EH (cell line): Measurements from ENCODE around the gene NYAP2.

ENCODE experiments used
- DNase-seq: peaks from one replicate; pipeline ENCODE4 v3.0.0-alpha.2; 2015; ENCODE audit warnings: low read depth

The NYAP2 gene

DNA sequence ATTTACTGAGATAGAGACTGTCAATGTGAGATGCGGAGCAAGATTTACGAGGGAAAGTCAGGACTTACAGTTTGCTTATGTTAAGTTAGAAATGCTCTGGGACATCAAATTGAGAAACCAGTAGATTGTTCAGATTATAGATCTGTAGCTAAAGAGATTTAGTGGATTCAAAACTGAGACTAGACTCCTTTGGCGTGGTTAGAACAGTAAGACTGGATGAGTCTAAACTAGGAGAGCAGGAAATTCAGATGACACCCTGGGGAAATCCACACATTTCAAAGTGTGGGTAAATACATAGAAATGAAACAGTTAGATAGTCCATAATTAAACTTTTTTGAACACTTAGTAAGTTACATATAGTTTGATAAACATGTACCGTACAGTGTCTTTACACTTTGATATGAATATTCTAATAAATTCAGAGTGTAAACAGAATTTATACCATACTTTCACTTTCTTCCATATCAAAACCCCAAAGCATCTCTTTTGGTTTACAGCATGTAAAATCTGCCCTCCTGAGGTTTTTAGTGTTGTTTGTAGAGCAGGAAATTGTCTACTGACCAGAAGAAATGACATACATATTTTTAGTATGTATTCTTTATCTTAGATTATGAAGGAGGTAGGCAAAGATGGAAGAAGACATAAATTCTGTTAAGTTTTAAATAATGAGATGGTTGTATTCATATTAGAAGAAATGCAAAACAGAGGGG, 231.5 kb downstream of the NYAP2 start:
- DNase-seq, result no peak

DNA sequence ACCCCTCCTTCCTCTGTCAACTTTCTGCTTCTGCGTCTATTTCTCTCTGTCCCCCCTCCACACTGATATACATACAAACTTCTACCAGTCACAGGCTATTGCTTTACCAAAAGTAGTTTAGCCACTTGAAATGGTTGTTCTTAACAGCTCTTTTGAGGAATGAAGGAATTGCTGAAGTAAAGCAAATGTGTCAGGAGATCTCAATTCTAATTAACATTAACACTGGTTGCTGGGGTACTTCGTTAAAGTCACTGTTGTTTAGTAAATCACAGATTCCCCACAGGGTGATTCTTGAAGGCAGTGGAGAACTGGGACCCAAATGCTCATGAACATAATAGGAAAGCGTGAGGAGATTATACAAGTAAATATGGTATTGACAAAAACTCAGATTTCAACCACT, 232.8 kb downstream of the NYAP2 start:
- DNase-seq, result no peak

DNA sequence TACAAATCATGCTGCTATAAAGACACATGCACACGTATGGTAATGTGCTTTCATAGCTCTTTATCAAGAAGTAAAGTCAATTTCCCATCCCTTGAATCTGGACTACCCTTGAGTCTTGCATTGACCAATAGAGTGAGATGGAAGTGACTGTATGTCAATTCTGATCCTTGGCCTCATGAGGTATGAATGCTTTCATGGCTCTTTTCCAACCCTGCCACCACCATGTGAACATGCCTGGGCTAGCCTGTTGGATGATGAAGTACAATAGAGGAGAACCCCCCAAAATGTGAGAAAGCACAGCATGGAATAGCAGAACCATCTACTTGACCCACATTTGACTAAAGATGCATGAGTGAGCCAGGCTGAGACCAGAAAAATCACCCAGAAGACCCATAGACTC, 237.0 kb downstream of the NYAP2 start:
- no peak for DNase-seq

DNA sequence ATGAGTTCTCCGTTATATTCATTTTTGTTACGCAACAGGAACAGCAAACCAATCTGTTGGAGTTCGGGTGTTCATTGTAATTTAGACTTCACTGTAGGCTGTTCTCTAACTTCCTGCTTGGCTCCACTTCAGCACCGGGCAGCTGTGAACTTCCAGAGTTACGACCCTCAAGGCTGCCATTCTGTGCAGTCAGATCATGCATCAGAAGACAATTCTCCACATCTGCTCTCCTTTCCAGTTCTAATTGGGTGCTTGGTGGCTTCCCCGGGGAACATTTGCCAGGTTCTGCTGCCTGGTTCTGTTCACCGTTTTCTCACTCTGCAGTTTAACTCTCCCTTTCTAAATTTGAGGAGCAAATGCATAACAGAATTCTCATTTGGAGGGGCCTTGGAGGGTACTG, 237.7 kb downstream of the NYAP2 start:
- DNase-seq, result peak; percentile 14

DNA sequence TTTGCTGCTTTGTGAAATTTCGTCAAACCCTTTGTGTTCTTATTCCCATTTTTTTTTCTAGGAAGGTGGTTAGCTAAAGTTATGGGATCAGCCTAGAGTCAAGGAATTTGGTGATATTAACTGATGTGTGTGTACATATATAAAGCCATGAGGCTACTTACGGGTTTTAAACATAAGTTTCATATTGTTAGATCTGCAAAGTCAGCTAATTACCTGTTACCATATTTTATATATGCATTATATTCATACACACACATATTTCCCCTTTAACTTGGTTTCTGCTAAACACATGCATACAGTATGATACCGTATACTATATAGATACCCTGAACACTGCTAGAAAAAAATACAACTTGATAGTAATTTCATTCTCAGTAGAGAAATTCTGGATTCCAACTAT, 241.0 kb downstream of the NYAP2 start:
- DNase-seq, result no peak

DNA sequence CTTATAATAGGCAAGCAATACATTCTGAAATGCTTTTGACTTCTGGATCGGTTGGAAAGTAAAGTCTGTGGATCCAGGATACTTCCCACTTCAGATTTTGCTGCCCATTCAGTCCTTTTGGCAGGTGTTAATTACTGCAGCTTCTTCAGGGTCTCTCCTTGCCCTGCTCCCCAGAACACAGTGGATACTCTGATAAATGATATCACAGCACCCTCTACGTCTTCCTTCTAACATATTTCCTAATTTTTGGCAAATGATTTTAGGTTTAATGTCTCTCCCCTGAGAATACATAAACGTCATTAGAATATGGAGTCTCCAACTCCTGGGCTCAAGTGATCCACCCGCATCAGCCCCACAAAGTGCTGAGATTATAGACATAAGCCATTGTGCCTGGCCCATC, 249.8 kb downstream of the NYAP2 start:
- no peak for DNase-seq

DNA sequence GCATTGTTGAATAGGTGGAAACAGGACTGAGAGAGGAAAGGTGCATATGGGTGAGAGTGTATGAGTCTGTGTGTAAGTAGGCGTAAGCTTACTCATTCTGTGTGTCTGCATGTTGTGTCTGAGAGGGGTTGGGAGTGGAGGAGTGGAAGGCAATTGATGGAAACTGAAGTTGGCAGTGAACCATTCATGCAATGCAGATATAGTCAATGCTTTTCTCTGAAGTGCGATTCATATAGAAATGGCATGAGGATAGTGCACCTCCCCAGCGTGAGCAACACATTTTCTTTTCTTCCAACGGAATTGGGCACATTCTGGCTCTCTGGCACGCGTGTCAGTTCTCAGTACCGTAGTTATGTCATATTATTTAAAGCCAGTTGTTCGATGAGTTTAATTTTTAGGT, 250.5 kb downstream of the NYAP2 start:
- no peak for DNase-seq

DNA sequence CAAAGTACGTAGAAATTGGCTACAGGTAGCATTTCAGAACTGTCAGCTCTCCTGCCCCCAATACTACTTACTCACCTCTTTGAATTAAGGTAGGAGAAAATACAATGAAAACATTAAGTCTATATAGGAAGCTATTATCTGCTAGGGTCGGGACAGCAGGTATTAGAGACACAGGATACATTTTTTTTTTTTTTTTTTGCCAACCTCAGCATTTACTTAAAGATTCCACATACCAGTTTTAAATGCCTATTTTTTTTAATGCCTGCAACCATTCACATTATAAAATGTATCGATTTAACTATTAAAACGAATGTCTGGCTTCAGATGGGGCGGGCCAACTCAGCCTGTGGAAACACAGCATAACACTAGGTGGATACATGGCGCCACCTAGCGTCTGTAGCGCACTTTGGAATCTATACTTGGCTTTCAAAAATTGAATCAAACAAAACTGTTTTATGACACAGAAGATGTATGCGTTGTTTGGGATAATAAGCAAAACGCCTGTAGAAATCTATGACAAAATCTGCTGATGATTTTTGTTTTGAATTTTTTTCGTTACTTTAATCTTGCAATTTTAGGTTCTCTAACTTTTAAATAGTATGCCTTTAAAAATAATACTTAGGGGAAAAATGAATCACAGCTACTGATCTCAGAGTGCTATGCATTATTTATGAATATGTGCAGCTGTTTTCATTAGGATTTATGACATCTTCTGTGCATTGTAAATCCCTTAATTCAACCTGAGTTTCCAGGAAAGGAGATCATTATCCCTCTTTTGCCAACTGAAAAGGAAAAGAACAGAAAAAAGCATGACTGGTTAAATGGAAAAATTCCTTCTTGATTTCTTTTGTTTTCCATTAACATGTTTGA, 261.0 kb downstream of the NYAP2 start:
- peak; percentile 71 for DNase-seq

DNA sequence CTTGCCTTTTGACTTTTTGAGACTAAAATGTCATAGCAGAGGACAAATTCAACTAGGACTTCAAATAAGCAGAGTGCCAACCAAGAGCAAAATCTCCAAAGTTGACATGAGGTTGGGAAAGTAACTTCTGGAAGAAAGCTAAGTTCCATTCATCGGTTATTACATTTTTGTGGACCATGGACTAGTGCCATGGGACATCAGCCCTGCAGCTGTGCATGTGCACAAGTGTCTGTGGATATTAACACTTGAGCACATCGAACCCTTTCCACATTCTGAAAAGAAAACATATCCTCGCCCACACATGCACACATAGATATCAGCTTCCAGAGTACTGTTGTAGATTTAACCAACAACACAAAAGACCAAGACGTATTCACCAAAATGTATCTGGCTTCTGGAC, 262.6 kb downstream of the NYAP2 start:
- no peak for DNase-seq

DNA sequence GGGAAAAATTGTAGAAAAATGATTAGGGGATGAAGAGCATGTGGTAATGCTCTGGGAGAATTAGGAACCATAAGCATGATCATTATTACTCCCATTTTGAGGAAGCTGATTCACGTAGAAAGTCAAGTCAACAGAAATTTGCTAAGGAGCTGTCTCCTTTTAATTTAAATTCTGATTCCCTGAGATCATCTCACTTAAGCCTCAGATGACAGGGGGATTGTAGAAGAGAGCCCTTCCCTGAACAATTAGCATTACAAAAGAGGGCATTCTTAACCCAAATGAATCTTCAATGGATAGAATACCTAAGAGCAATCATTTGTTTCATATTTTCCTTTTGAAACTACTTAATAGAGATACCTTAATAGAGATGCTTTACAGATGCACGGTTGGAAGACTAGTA, 267.9 kb downstream of the NYAP2 start:
- DNase-seq, result peak; percentile 13

DNA sequence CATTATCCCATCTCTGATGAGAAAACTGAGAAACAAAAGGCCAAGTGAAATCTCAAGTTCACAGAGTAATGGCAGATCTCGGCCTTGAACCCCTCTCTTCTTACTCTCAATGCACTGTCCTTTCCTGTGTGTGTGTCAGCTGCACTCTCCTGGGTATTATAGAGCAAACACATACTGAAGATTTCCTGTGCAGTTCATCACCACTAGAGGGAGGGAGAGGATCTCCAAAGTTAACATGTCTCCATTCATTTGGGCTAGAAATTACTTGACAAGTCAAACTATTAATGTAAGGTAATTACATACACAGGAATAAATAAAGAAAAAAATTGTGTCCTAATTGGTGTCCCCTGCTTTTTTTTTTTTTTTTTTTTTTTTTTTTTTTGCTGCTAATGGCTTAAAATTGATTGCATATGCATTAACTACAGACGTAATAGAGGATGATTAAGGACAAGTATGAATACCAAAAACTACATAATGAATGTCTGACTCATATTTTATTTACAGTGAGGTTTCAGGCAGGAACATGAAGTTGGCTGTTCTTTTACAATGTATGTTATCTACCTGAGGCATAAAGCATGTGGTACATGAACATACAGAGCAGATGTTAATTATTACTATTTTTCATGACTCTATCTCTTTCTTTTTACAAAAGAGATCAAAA, 269.2 kb downstream of the NYAP2 start:
- DNase-seq, result peak; percentile 73

DNA sequence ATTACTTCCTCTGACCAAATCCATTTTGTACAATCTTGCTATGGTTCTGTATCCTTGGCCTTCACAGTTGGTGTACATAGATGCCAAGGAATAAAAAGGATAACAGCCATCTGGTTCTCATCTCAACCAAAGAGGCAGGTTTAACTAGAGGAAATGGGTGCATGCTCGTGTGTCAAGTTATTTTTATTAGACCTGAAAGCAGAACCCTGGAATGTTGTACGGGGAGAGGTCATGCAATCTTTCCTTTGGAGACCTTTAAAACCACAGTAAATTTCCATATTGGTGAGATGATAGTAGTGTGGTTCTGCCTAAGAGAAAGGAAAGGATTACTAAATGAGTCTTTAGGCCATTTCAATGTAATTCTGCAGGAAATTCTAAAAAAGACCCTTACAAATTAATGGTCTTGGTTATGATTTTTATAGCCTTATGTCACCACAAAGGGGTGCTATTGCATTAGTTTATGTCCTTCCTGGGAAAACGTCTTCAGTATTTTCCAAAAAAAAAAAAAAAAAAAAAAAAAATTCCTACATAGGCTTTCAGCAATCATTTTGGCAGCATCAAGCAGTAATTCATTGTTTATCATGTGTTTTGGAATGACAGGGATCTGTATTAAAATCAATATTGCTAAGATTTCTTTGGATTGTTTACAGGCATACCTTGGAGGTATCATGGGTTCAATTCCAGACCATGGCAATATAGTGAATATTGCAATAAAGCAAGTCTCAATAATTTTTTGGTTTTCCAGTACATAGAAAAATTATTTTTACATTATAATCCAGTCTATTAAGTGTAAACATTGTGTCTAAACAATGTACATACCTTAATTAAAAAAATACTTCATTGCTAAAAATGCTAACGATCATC, 270.8 kb downstream of the NYAP2 start:
- peak; percentile 62 for DNase-seq

DNA sequence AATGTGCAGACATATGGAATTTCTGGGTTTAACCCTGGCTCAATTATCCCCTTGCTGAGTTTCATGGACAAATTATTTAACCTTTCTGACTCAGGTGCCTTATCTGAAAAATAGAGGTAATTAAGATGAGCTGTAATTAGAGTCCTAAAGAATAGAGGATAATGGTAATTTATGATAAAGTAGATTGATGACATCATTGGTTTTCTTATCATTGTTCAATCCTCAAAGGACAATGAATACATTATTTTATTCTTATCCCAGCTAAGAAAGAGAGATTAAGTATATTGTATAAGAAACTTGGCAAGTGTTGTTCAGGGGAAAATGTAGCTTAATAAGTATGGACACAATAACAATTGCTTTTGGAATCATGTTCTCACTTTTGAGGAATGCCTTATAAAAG, 279.3 kb downstream of the NYAP2 start:
- DNase-seq, result no peak

DNA sequence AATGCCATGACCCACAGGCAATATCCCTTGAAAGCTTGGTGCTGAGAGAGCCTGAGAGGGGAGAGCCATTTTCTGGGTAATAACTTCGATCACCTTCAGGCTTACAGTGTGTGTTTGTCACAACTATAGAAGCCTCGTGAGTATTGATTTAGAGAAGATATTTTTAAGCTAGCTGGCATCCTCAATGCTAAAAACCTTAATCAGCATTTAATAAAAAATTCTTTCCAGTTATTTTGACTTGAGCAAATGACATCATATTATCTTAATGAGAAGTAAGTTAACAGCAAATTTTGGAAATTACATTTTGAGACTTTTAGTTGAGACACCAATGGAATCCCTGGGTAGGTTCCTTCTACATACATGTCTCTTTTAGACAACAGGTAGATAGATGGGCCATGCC, 283.7 kb downstream of the NYAP2 start:
- no peak for DNase-seq

DNA sequence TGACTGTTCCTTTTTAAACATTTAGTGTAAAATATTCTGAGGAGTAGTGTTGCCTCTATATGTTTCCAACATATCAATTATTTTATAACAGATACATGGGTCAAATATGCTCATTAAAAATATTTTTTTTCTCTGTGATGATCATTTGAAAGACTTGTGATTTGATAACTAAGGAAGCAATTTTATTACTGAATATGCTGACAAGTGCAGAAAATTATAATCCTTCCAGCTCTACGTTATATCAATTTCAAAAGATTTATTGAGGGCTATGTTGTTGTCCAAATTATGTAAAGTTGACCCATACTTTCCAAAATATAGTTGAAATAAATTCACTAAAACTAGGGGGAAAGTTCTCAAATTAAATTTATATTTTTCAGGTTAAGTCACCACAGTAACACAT, 290.6 kb downstream of the NYAP2 start:
- no peak for DNase-seq

DNA sequence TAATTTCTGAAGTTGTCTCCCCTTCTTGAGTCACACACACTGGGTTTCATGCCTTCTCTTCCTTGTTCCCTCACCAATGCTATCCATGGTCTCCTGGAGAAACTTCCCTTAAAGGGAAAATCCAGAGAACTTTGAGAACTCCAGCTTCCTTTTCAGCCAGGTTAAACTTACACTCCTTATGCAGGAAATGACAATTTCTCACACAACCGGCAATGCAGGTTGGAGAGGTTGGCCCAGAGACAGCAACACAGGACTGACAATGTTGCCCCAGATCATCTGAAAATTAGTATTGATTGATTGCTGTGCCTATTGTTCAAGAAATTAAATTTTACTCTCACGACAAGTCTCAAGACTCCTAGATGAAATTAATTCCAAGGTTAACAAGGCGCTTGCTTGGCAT, 292.2 kb downstream of the NYAP2 start:
- DNase-seq, result no peak

DNA sequence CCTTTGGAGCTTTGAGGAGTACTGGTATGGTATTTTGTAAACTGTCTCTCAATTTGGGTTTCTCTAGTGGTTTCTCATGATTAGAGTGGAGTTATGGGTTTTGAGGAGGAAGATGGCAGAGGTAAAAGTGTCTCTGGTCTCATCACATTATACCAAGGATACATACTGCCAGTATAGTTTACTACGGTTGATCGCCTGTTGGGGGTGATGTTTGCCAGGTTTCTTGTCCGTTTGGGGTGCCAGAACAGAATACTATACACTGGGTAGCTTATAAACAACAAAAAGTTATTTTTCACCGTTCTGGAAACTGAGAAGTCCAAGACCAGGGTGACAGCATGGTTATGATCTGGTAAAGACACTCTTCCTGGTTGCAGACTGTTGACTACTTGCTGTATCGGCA, 293.7 kb downstream of the NYAP2 start:
- DNase-seq, result no peak

DNA sequence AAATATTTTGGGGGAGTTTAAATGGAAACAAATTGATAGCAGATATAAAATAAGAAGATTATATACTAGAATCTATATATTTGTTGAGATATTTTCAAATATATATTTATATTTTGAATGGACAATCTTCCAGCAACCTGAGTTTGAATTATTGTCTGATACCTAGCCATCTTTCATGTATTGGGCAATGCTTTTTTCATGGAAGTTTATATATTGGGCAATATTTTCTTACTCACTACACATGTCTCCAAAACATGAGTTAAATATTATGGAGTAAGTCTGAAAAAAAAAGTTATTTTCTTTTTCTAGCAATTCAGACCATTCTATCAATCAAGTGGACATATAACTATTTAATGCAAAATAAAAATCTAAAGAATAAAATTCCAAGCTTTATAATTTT, 295.2 kb downstream of the NYAP2 start:
- DNase-seq, result no peak

DNA sequence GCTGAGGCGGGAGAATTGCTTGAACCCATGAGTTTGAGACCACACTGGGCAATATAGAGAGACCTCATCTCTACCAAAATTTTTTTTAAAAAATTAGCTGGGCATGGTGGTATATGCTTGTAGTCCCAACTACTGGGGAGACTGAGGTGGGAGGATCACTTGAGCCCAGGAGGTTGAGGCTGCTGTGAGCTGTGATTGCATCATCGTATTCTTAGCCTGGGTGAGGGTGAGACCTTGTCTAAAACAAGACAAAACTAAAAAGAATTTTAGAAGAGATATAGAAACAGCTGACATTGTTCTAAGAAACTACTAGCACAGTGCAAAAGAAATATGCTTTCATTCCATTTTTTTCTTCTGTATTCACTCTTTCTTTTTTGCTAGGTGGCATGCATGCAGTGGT, 298.4 kb downstream of the NYAP2 start:
- DNase-seq, result no peak
